ENCODE results near the gene ARTN.

Gene ARTN

GRCh38 chr1:43974443-43975248 lies 41.0 kb downstream of the ARTN start, which contains the start of gene ATP6V0B:
Gene ATP6V0B (plus strand): TSS chr1:43974960. CDS start chr1:43975041, 81 bp downstream.
- peak; percentile 83 to 92 for DNase-seq

GRCh38 chr1:43975249-43975961 lies 41.8 kb downstream of the ARTN start:
- no peak for DNase-seq

- DNase-seq, result no peak
Observed at GRCh38 chr1:43976045-43976444, 42.4 kb downstream of the ARTN start.

DNA sequence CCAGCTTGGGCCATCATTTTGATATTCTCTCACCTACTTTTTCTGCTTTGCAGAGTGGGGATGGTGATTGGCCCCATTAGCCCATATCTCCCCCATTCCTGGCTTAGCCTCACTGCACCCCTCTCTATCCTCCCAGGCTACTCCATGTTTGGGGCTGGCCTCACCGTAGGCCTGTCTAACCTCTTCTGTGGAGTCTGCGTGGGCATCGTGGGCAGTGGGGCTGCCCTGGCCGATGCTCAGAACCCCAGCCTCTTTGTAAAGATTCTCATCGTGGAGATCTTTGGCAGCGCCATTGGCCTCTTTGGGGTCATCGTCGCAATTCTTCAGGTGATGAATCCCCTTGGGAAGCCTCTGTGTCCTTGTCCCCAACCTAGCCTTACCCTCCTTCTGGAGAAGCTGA lies 43.3 kb downstream of the ARTN start:
- no peak for DNase-seq

- DNase-seq, result no peak
Observed at GRCh38 chr1:43977376-43978263, 44.0 kb downstream of the ARTN start.

- DNase-seq, result no peak
Observed at GRCh38 chr1:43978264-43978550, 44.6 kb downstream of the ARTN start.

DNA sequence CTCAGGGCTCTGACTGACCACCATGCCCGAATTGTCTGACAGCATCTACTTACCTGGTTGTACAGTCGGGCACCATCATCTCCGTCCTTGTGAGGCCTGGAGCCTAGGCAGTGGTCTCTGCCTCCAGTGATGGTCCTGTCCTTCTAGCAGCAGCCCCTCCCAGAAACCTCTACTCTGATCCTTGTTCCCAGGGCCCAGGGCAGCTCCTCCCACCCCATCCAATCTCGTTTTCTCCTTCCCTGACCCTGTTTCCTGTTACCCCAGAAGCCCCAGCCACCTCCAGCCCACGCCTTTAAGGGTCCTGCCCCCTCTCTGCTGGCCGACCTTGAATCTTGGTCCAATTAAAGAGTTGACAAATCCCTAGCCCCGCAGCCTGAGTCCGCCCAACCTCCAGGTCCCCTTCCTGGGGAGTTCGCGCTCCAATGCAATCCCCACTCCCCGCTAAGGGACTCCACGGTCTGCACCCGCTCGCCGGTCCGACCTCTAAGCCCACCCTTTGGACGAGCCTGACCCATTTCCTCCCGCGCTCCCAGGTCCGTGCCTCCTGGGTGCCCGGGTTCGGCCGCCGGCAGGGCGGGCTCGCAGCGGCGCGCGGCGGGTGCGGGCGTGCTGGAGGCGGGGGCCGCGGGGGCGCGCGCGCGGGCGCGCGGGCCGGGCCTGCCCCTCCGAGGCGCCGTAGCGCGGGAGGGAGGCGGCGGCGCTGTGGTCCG lies 45.1 kb downstream of the ARTN start, which contains the start of gene B4GALT2:
Gene B4GALT2 (plus strand): TSS at position 660 of the 710 bp plus-strand sequence. CDS start 1,951 bp downstream, outside the sequence.
- DNase-seq, result peak in 1 of 2 experiments; percentile 45

DNA sequence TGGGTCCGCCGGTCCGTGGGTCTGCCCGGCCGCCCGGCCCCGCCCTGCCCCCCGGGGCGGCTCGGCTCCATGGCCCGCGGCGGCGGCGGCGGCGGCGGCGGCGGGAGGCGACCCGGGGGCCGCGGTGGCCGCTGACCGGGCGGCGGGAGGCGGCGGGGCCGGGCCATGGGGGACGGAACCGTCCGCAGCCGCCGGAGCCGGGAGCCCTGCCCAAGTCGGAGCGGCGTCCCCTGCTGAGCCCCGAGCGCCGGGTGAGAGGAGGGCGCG lies 45.6 kb downstream of the ARTN start:
- no peak for DNase-seq

- no peak for DNase-seq
Observed at GRCh38 chr1:43979528-43980254, 46.1 kb downstream of the ARTN start.

DNA sequence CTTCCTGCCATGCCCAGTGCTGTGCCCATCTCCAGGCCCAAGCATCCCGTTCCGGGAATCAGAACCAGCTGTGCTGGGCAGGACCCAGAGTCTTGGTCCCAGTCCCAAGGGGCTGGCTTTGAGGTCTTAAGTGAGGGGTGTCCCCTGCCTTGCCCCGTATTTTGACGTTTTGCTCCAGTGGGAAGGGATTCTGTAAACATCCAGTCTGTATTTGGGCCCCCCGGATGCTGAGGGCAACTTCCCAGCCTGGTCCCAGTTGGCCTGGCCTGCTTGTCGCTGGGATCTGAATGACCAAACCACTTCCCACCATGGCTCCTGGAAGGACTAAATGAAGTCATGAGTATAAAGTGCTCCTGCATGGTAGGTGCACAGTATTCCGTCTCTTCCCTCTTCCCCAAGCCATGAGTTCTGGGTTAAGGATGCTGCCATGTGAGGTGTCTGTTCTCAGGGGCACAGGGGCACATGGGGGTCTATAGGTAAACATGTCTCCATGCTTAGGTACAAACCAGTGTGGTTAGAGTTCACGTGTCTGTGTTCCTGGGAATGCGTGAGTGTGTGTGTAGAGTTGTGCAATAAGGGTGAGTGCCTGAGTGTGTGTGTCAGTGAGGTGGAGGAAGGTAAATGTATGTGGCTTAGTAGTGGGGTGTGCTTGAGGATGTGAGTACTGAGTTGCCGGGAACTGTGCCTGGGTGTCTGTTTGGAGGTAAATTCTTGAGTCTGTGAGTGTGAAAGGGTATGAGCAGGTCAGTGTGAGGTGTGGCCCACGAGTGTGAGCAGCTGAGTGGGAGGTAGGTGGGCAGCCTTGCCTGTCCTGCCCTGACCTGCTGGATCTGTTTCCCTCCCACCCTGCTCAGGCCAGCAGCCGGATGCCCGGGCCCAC lies 46.9 kb downstream of the ARTN start:
- no peak for DNase-seq

- no peak for DNase-seq
Observed at GRCh38 chr1:43981135-43981491, 47.5 kb downstream of the ARTN start.

DNA sequence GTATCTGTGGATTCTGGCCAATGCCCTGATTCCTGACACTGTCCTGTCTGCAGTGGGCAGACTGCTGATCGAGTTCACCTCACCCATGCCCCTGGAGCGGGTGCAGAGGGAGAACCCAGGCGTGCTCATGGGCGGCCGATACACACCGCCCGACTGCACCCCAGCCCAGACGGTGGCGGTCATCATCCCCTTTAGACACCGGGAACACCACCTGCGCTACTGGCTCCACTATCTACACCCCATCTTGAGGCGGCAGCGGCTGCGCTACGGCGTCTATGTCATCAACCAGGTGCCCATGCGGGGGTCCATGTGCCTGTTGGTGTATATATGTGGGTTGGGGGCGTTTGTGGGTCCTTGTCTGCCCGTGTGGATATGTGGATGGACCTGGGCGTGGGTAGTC lies 48.0 kb downstream of the ARTN start:
- no peak for DNase-seq

DNA sequence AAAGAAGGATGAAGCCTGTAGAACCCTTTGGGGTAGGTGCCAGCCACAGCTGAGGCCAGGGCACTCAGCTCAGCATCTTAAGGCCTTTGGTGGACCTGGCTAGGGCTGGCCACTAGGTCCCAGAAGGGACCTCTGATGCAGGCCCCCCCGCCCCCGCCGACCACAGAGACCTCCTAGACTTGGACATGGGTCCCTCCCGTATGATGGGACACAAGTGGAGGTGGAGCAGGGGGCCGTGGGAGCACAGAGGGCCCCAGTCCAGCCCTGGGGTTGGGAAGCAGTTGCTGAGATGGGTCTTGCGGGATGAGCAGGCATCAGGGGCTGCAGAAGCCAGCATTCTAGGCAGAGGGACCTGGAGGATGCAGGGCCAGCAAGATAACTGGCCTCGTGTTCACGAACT lies 48.6 kb downstream of the ARTN start:
- no peak for DNase-seq

DNA sequence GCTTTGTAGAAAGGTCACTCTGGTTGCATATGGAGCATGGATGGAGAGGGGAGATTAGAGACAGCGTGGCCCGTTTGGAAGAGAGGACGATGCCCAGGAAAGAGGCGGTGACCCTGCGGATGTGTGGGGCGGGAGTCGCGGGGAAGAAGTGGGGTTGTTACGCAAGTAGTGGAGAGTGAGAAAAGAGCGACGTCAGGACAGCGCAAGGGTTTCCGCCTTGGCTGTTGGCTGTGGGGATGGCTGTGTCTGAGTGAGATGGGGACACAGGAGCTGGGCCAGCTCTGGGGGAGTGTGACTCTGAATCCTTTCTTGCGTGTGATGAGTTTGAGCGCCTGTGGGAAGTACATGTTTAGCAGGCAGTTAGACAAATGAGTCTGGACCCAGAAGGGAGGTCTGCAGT lies 49.2 kb downstream of the ARTN start:
- no peak for DNase-seq

DNA sequence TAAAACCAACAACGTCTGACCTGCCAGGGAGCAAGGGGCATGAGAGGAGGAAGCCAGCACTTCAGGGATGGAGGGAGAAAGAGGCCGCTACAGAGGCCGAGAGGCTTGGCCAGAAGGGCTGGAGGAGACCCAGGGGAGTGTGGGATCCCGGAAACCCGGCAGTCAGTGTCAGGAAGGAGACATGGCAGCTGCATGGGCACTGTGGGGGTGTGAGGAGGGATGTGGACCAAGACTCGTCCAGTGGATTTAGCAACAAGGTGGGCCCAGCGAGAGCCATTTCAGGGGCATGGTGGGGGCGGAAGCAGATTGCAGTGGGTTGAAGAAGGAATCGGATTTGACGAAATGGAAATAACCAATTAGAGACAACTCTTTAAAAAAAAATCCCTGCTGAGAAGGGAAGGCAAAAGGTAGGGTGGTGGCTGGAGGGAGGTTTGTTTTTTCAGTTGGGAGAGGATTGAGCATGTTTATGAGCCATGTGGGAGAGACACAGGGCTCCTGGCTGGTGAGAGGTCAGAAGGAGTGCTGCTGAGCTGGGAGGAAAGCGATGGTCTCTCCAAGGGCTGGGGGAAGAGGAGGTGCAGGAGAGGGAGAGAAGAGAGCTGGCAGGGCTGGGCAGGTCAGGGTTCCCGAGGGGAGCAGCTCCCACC lies 49.8 kb downstream of the ARTN start:
- no peak for DNase-seq

DNA sequence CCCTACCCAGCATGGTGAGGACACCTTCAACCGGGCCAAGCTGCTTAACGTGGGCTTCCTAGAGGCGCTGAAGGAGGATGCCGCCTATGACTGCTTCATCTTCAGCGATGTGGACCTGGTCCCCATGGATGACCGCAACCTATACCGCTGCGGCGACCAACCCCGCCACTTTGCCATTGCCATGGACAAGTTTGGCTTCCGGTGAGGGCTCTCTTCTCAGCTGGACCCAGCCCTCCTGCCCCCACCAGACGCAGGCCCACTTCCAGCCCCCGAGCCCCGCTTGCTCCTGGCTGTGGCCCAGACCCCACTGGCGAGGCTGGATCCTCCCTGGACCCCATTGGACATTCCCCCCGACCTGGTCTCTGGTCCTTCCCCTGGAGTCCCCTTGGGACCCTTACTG lies 51.3 kb downstream of the ARTN start:
- no peak for DNase-seq

DNA sequence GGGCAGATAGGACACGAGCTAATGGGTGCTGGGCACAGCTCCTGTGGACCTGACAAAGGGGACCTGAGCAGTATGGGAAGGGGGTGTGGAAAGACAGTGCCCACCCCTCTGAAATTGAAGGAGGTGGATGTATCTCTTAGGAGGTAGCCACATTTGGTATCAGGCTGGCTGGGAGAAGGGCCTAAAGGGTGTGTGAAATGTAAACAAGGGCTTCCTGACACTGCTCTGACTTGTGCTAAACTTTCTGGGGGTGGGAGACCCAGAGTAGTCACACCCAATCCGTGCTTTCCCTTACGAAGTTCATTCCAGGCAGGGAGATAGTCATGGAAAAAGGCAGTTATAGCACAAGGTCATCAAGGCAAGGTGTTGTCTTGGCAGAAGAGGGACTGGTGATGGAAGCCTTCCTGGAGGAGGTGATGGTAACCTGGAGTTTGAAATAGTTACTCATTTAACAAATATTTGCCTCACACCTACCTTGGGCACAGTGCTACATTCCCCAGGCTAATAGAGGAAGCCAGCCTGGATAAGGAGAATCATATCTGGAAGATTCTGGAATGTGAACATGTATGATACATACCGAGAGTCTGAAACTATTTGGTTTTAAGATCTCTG lies 52.5 kb downstream of the ARTN start:
- DNase-seq, result no peak

GRCh38 chr1:43986712-43987111 lies 53.1 kb downstream of the ARTN start:
- DNase-seq, result no peak
